HG03565 (cell line): Measurements from ENCODE around the gene PDZK1IP1.

Source experiments
- ATAC-seq: cut with Tn5 transposase; IDR thresholded peaks from one replicate; pipeline ENCODE4 v1.9.1; 2021; ENCODE audit warnings: mild to moderate bottlenecking, moderate library complexity; ENCODE audit not compliant: unreplicated experiment

The PDZK1IP1 gene

GRCh38 chr1:47189844-47190508 is at the start of gene PDZK1IP1:
PDZK1IP1 (minus strand) TSS chr1:47190036; CDS start chr1:47189932, 104 bp downstream.
- no peak for ATAC-seq

- no peak for ATAC-seq
These were observed 49.2 kb upstream of the PDZK1IP1 start for GRCh38 chr1:47238935-47239592.

GRCh38 chr1:47235806-47236205 is 46.0 kb upstream of the PDZK1IP1 start:
- ATAC-seq, result no peak

GRCh38 chr1:47235241-47235681 is 45.4 kb upstream of the PDZK1IP1 start:
- ATAC-seq, result no peak

GRCh38 chr1:47233186-47233585 is 43.4 kb upstream of the PDZK1IP1 start:
- ATAC-seq, result no peak

- ATAC-seq, result no peak
These were observed 42.5 kb upstream of the PDZK1IP1 start, which contains the start of gene TAL1 for GRCh38 chr1:47232187-47232874. TAL1 (minus strand) TSS chr1:47232225; CDS start chr1:47225888, 6,337 bp downstream.

- ATAC-seq, result no peak
These were observed 41.7 kb upstream of the PDZK1IP1 start for GRCh38 chr1:47231301-47232186.

- no peak for ATAC-seq
These were observed 41.0 kb upstream of the PDZK1IP1 start for GRCh38 chr1:47230692-47231300.

- no peak for ATAC-seq
These were observed 40.3 kb upstream of the PDZK1IP1 start for GRCh38 chr1:47229886-47230691.

GRCh38 chr1:47229031-47229885 is 39.4 kb upstream of the PDZK1IP1 start:
- no peak for ATAC-seq

- ATAC-seq, result no peak
These were observed 38.8 kb upstream of the PDZK1IP1 start for GRCh38 chr1:47228644-47229030.

- ATAC-seq, result no peak
These were observed 37.8 kb upstream of the PDZK1IP1 start for GRCh38 chr1:47227341-47228232.

GRCh38 chr1:47226839-47227215 is 37.0 kb upstream of the PDZK1IP1 start:
- no peak for ATAC-seq

GRCh38 chr1:47226121-47226838 is 36.4 kb upstream of the PDZK1IP1 start:
- ATAC-seq, result no peak

GRCh38 chr1:47225430-47226100 is 35.7 kb upstream of the PDZK1IP1 start:
- no peak for ATAC-seq

- no peak for ATAC-seq
These were observed 35.0 kb upstream of the PDZK1IP1 start for GRCh38 chr1:47224676-47225399.
